MCF 10A (cell line): ENCODE results near the gene EMP2. TPM values are rescaled to one million over a fixed set of nuclear protein-coding genes. Genes with fewer than 3 reads are reported as not detected.

Source experiments
- total RNA-seq: library from RNA; stranded (reverse); gene quantifications from 2 replicates; pipeline ENCODE4 v1.2.3, GENCODE V29; 2022

EMP2 gene
- total RNA-seq, 1 experiment from 2014 or later: 4.8 TPM

Other genes with a start within 250 kb of the EMP2 start
- gene ATF7IP2, start 194.5 kb downstream of the EMP2 start, total RNA-seq: 4.8 and 6.5 TPM in 2 replicates
- not detected in 2 replicates for gene TEKT5, start 114.3 kb upstream of the EMP2 start, total RNA-seq
- gene NUBP1, start 163.2 kb upstream of the EMP2 start, total RNA-seq: 17.3 and 17.8 TPM in 2 replicates
- not detected in 2 replicates for gene TVP23A, start 238.2 kb upstream of the EMP2 start, total RNA-seq